GM18507 (cell line): ENCODE data around the gene MUC12.
"Not testable (repeated sequence)": the region's sequence is repeated elsewhere in the genome, so short reads cannot be mapped to it uniquely, and the experiment has no call there.

Experiments used
- DNase-seq: peaks from one replicate; pipeline ENCODE4 v3.0.0; 2011; ENCODE audit warnings: low read depth; ENCODE audit not compliant: insufficient read length; ENCODE audit errors: extremely low spot score
- FAIRE-seq: peaks from 2 replicates; lab custom pipeline; 2011; peaks lifted over from hg19 to GRCh38; lab: Jason Lieb, UNC

The MUC12 gene, protein sequence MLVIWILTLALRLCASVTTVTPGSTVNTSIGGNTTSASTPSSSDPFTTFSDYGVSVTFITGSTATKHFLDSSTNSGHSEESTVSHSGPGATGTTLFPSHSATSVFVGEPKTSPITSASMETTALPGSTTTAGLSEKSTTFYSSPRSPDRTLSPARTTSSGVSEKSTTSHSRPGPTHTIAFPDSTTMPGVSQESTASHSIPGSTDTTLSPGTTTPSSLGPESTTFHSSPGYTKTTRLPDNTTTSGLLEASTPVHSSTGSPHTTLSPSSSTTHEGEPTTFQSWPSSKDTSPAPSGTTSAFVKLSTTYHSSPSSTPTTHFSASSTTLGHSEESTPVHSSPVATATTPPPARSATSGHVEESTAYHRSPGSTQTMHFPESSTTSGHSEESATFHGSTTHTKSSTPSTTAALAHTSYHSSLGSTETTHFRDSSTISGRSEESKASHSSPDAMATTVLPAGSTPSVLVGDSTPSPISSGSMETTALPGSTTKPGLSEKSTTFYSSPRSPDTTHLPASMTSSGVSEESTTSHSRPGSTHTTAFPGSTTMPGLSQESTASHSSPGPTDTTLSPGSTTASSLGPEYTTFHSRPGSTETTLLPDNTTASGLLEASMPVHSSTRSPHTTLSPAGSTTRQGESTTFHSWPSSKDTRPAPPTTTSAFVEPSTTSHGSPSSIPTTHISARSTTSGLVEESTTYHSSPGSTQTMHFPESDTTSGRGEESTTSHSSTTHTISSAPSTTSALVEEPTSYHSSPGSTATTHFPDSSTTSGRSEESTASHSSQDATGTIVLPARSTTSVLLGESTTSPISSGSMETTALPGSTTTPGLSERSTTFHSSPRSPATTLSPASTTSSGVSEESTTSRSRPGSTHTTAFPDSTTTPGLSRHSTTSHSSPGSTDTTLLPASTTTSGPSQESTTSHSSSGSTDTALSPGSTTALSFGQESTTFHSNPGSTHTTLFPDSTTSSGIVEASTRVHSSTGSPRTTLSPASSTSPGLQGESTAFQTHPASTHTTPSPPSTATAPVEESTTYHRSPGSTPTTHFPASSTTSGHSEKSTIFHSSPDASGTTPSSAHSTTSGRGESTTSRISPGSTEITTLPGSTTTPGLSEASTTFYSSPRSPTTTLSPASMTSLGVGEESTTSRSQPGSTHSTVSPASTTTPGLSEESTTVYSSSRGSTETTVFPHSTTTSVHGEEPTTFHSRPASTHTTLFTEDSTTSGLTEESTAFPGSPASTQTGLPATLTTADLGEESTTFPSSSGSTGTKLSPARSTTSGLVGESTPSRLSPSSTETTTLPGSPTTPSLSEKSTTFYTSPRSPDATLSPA (N-terminal part only)

DNA sequence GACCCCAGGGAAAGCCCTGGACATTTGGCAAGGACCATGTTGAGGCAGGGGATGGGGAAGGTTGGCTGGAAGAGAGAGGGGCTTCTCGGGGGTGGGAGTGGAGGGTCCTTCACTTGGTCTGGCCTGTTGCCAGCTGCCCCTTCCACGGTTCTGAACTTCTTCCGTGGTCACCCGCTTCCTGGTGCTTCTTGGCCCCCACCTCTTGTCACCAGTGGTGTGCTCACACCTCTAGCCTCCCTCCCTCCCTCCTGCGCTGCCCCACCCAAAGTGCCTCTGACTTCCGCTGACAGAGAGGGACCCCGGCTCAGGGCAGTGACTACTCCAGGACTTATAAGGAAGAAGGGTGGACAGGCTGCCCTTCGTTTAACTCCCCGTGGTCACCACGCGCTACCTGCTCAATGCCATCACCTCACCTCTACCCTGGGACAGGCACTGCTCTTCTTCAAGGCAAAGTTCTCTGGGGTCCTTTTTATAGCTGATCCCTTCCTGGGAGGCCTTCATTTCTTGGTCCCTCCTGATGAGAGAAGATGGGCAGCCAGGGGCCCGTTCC, at the start of gene MUC12:
TSS of gene MUC12 (plus strand) at position 500 of the 550 bp plus-strand sequence. CDS start 58 bp downstream, outside the sequence.
- DNase-seq (no peak), FAIRE-seq (no peak)

DNA sequence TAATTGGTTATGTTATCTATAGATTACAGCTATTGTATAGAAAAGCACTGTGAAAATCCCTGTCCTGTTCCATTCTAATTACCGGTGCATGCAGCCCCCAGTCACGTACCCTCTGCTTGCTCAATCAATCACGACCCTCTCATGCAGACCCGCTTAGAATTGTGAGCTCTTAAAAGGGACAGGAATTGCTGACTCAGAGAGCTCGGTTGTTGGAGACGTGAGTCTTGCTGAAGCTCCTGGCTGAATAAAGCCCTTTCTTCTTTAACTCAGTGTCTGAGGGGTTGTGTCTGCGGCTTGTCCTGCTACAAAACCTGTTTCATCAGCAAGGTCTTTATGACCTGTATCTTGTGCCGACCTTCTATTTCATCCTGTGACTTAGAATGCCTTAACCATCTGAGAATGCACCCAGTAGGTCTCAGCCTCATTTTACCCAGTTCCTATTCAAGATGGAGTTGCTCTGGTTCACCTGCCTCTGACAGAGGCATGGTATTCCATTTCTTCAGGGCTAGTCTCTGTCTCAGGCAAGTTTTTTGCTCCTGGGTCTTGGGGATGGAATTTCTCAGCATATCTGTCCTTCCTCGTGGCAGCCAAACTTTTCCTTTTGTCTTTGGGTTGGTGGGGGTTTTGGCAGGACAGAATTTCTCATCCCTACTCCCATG, 49.5 kb upstream of the MUC12 start:
- not testable (repeated sequence) for FAIRE-seq, DNase-seq

DNA sequence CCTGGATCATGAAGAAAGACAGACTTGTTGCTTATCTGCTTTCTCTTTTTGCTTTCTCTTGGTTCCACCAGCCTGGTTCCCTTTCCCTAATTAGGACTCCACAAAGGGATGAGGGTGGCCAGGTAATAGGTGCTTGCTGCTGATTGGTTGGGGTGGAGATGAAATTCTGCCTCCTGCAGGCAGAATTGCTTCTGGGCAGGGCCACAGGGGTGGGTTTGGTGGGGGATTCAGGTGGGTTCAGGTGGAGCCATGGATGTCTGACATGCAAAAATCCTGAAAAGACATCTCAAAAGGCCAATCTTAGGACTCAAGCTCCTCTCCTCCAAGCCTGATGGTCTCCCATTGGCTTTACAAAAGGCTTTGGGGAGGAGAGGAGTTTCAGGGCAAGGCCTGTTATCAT, 48.3 kb upstream of the MUC12 start:
- no peak for FAIRE-seq
- DNase-seq = no peak

DNA sequence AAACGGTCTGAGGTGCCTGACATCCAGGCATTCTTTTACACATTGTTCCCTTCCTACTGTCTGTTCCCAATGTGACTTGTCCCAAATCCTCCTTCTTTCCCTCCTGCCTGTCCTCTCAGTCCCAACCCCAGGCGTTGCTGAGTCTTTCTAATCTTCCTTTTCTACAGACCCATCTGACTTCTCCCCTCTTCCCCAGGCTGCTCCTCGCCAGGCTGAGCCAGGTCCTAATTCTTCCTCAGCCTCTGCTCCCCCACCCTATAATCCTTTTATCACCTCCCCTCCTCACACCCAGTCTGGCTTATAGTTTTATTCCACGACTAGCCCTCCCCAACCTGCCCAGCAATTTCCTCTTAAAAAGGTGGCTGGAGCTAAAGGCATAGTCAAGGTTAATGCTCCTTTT, 45.7 kb upstream of the MUC12 start:
- not testable (repeated sequence) for FAIRE-seq, DNase-seq

DNA sequence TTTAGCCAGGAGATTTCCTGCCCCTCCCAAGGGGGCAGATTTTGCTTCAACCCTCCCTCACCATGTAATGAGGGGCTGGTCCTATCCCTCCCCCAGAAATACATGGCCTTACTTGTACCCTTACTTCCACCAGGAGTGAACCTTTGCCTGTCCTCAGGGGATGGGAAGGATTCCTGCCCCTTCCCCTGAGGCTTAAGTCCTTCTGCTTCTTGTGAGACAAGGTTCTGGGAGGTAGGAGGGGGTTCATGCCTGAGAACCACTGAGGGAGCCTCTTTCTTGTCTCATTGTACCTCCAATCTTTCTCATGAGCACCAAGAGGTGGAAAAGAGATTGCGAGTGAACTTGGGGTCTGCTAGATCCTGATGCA, 39.6 kb upstream of the MUC12 start:
- DNase-seq = no peak
- FAIRE-seq = no peak

DNA sequence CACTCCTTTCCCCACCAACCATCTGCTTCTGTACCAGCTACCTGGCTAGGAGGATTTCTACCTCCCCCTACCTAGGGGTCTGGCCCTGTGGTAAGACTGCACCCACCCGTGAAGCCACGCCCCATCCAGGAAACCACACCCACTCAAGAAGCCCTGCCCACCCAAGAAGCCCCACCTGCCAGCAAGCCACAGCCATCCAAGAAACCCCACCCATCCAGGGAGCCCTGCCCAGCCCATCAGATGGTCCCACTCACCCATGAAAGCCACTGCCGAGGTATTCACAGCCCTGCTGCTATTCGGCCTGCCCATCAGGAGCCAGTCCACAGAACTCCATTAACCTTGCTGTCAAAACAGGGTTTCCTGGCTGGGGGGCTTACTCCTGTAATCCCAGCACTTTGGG, 35.6 kb upstream of the MUC12 start:
- DNase-seq (no peak), FAIRE-seq (no peak)

DNA sequence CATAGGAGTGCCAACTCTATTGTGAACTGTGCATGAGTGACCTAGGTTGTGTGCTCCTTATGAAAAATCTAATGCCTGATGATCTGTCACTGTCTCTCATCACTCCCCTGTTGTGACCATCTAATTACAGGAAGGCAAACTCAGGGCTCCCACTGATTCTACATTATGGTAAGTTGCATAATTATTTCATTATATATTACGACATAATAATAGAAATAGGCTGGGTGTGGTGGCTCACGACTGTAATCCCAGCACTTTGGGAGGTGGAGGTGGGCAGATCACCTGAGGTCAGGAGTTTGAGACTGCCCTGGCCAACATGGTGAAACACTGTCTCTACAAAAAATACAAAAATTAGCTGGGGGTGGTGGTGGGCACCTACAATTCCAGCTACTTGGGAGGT, 34.0 kb upstream of the MUC12 start:
- FAIRE-seq = not testable (repeated sequence)

DNA sequence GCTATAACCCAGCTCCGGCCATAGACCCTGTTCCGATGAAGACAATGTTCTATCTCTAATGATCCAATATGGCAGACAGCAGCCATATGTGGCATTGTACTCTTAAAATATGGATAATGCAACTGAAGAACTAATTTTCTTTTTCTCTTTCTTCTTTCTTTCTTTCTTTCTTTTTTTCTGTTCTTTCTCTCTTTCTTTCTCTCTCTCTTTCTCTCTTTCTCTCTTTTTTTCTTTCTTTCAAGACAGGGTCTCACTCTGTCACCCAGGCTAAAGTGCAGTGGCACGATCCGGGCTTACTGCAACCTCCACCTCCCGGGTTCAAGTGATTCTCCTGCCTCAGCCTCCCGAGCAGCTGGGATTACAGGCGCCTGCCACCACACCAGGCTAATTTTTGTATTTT, 33.2 kb upstream of the MUC12 start:
- not testable (repeated sequence) for DNase-seq, FAIRE-seq

More for the DNA sequence above, 34.0 kb upstream of the MUC12 start:
- DNase-seq = not testable (repeated sequence)

DNA sequence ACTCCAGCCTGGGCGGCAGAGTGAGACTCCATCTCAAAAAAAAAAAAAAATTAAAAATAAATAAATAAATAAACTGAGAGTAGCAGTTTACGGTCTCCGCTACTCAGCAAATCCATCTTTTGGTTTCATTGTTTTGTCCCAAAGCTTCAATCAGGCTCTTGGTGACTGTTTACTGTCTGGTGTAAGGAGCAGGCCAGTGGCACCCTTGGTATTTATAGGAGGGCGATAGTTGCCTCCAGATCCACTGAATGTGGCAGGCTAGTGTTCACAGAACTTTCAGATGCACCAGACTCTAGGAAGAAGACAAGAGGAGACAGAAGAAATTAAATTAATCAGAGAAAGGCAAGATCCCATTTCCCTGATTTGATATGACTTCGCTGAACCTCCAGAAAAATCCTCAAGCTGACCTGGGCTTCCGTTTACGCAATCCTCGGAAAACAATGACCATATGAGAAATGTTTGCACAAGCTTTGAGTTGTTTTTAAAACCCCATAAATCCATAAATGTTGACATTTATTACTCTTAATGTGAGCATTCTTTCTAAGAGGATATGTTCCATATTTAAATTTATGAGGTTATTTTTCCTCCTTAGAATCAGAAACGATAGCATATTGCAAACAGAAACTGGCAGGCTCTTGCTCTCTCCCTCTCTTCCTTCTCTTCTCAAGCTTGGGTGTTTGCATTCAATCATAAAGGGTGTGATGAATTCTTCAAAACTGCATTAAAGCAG, 27.2 kb upstream of the MUC12 start:
- FAIRE-seq = no peak
- DNase-seq = no peak

DNA sequence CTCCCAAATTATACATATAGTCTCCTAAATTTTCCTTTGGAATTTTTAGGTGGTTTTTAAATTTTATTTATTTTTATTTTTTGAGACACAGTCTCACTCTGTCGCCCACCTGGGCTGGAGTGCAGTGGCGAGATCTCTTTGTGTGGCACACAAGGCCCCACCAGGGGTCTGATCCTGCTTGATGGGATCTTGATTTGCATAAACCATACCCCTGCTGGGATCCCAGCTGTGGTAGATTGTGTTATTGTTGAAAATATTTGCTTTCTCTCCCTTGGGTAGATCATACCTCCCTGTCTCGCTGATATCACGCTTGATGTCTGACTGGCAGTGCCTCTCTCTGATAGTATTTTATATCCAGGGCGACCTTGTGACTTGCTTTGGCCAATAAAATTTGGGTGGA, 25.7 kb upstream of the MUC12 start:
- no peak for DNase-seq
- FAIRE-seq = no peak

DNA sequence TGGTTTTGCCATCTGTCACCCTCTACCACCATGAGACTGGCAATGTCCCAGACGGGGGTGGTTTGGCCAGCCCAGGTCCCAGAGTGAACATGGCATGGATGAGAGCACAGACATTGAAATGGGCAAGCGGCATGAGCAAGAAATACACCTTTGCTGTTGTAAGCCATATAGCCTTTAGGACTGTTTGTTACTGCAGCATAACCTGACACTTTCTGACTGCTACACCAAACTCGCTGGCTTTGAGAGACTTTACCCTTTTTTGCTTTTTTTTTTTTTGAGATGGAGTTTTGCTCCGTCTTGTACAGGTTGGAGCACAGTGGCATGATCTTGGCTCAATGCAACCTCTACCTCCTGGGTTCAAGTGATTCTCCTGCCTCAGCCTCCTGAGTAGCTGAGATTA, 25.2 kb upstream of the MUC12 start:
- FAIRE-seq (no peak), DNase-seq (no peak)

DNA sequence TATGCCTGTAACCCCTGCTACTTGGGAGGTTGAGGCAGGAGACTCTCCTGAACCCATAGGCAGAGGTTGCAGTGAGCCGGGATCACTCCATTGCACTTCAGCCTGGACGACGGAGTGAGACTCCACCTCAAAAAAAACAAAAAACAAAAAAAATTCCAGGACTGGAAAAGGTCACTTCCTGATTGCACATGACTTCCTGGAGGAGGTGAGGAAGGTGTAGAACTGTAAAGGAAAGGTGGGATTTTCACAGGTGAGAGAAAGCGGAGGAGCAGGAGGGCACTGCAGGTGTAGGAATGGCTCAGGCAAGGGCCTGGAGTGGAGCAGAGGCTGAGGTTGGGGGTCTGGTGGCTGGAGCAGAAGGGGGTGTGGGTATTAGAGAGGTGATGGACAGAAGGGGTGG, 23.3 kb upstream of the MUC12 start:
- no peak for FAIRE-seq
- no peak for DNase-seq

DNA sequence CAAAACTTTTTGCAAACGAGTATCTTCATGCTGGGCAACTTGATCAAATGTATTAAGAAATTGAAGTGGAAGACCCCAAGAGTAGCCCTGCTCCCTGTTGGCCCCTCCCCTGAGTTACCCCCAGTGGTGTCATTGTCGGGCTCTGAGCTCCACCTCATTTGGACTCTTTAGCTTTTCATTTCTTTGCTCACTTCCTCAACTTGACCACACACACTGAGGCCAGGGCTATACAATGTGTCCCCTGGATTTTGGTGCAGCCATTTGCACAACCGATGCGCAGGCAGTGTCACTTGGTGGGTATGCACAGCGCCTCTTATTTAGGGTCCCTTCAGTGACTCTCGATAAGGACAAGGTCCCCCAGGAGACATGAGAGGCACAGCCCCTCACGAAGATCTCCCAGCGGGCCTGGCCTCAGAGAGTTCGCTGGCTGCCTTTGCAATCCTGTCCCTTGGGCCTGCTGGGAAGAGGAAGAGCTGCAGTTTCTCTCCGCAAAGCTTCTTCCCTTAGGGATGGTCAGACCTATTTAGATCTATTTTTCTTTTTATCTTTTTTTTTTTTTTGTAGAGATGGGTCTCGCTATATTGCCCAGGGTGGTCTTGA, 22.5 kb upstream of the MUC12 start:
- DNase-seq (no peak), FAIRE-seq (no peak)

DNA sequence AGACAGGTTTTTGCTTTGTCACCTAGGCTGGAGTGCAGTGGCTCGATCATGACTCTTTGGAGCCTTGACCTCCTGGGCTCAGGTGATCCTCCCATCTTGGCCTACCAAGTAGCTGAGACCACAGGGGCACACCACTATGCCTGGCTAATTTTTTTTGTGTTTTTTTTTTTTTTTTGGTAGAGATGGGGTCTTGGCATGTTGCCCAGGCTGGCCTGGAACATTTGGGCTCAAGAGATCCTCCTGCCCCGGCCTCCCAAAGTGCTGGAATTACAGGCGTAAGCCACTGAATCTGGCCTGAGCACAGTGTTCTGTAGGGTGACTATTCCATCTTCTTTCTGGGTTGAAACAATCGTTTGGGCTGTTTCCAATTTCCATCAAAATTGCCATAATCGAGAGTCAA, 21.6 kb upstream of the MUC12 start:
- no peak for DNase-seq
- no peak for FAIRE-seq

DNA sequence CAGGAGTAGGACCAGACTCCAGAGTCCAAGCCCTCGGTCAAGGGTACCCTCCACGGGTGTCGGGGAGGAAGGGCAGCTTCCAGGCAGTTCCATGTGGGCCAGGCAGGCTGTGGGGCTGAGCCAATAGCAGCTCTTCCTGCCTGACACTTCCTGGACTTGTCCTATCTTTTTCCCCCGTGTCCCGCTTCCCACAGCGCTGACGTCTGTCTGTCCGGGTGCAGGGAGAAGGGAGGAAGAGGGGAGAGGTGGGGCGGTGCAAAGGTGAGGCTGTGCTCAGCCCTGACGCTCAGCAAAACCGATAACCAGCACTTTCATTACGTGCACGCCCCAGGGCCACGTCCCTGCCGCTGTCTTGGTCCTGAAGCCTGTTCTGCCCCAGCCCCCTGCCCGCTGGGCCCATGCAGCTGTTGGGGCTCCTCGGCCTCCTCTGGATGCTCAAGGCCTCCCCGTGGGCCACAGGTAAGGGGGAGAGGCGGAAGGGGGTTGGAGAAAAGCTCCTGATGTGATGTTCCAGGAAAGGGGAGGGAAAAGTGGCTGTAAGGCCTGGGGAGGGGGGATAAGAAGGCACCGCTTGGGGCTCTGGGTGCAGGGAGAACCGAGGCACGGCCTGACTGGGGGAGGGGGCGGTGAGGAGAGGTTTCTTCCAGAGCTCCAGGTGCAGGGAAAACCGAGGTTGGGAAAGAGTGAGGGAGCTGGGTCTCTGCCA, 20.0 kb upstream of the MUC12 start, which contains the start of gene MUC3A:
TSS of gene MUC3A (plus strand) at position 308 of the 706 bp plus-strand sequence. CDS start at position 399, 91 bp downstream.
- no peak for DNase-seq
- FAIRE-seq = no peak

DNA sequence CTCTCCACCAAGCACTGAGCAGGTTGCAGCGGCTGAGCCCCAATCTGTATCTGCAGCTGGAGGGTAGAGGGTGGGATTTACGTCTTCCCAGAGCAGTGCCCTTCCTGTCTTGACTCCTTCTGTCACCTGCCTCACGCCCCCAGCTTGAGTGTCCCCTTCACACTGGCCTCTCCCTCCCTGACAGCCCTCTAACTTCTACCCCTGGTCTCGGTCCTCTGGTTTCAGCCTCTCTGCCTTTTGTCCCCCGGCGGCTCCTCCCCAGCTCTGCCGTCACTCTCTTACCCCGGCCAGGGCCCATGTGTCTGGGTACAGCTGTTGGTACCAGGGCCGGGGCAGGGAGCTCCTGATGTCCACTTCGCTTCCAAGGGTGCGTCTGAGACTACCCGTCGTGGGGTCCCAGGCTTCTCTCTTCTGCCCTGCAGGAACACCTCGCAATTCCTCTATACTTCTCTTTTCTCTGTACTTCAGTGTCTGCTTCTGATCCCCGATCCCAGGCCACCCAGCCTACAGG, 19.4 kb upstream of the MUC12 start:
- no peak for DNase-seq
- FAIRE-seq = no peak

DNA sequence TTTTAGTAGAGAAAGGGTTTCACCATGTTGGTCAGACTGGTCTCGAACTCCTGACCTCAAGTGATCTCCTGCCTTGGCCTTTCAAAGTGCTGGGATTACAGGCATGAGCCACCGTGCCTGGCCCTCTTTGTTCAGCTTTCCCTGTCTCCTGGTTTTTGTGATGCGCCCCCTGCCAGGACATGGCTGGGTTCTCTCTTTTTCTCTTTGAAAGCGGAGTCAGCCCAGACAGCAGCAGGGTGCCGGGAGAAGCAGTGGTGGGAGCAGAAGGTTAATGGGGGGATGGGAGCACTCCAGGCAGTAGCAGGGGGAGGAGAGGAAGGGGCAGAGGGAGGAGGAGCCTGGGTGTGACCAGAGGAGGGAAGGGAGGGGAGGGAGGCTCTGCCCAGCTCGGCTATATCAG, 18.2 kb upstream of the MUC12 start:
- DNase-seq (no peak), FAIRE-seq (no peak)
